Fibroblast of lung (primary cell): ENCODE results near the gene ADAMTS10.

Source experiments
- EZH2 ChIP-seq: IDR thresholded peaks from 2 replicates; pipeline ENCODE4 v1.5.1; 2012; ENCODE audit warnings: low read length, control low read depth, mild to moderate bottlenecking; ENCODE audit errors: missing control alignments
- TF ChIP-seq, protein P1 (sequence below), 2 donors: IDR thresholded peaks in 1 of 2; conservative IDR thresholded peaks in 1 of 2; 1 replicate in 1 of 2; 2 replicates in 1 of 2; pipeline ENCODE4 v1.5.1; 2011 to 2012; ENCODE audit warnings: low read length in 2 of 2, control low read depth in 1 of 2, inconsistent platforms in 1 of 2, low read depth in 1 of 2, mild to moderate bottlenecking in 1 of 2

- TF ChIP-seq, protein P1, sequence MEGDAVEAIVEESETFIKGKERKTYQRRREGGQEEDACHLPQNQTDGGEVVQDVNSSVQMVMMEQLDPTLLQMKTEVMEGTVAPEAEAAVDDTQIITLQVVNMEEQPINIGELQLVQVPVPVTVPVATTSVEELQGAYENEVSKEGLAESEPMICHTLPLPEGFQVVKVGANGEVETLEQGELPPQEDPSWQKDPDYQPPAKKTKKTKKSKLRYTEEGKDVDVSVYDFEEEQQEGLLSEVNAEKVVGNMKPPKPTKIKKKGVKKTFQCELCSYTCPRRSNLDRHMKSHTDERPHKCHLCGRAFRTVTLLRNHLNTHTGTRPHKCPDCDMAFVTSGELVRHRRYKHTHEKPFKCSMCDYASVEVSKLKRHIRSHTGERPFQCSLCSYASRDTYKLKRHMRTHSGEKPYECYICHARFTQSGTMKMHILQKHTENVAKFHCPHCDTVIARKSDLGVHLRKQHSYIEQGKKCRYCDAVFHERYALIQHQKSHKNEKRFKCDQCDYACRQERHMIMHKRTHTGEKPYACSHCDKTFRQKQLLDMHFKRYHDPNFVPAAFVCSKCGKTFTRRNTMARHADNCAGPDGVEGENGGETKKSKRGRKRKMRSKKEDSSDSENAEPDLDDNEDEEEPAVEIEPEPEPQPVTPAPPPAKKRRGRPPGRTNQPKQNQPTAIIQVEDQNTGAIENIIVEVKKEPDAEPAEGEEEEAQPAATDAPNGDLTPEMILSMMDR (conservative IDR thresholded peaks at IDR 0.05 in 1 of 2, IDR thresholded peaks at IDR 0.05 in 1 of 2; ENCODE audit: low read depth in 1 of 2, low read length in 2 of 2), result no peak
- no peak for TF ChIP-seq EZH2
Observed at GRCh38 chr19:8544168-8544567, 66.3 kb downstream of the ADAMTS10 start.
